HG02759 (cell line): ENCODE data around the gene MARK3.

Experiments used
- ATAC-seq: cut with Tn5 transposase; IDR thresholded peaks from one replicate; pipeline ENCODE4 v1.9.1; 2021; ENCODE audit warnings: mild to moderate bottlenecking, moderate library complexity; ENCODE audit not compliant: unreplicated experiment

MARK3 gene

GRCh38 chr14:103533999-103534575 lies 148.9 kb downstream of the MARK3 start:
- no peak for ATAC-seq

GRCh38 chr14:103534576-103535061 lies 149.4 kb downstream of the MARK3 start:
- no peak for ATAC-seq

- no peak for ATAC-seq
Observed at GRCh38 chr14:103535081-103535890, 150.1 kb downstream of the MARK3 start.

- ATAC-seq, result no peak
Observed at GRCh38 chr14:103535891-103536565, 150.8 kb downstream of the MARK3 start.

GRCh38 chr14:103536693-103537092 lies 151.5 kb downstream of the MARK3 start:
- no peak for ATAC-seq

GRCh38 chr14:103537175-103537990 lies 152.2 kb downstream of the MARK3 start:
- ATAC-seq, result no peak

- ATAC-seq, result no peak
Observed at GRCh38 chr14:103538291-103539055, 153.3 kb downstream of the MARK3 start.

GRCh38 chr14:103539056-103539825 lies 154.0 kb downstream of the MARK3 start:
- no peak for ATAC-seq

- ATAC-seq, result no peak
Observed at GRCh38 chr14:103540821-103541708, 155.8 kb downstream of the MARK3 start.

- ATAC-seq, result no peak
Observed at GRCh38 chr14:103541709-103542604, 156.7 kb downstream of the MARK3 start.

- no peak for ATAC-seq
Observed at GRCh38 chr14:103542605-103543088, 157.4 kb downstream of the MARK3 start.

GRCh38 chr14:103543140-103543539 lies 157.9 kb downstream of the MARK3 start:
- ATAC-seq, result no peak

GRCh38 chr14:103543721-103544387 lies 158.6 kb downstream of the MARK3 start:
- ATAC-seq, result no peak

GRCh38 chr14:103544388-103545218 lies 159.4 kb downstream of the MARK3 start:
- no peak for ATAC-seq

GRCh38 chr14:103545219-103545914 lies 160.2 kb downstream of the MARK3 start:
- ATAC-seq, result no peak
